Measurements from ENCODE around the gene PTGER2. TPM values are rescaled to one million over a fixed set of nuclear protein-coding genes. Genes with fewer than 3 reads are reported as not detected.

Gene PTGER2
- total RNA-seq, 3 donors from 2014 or later (not counting 1 experiment from before 2014, with no cell fraction given) = 55.3 to 67.9 (median 60.6) TPM

DNA sequence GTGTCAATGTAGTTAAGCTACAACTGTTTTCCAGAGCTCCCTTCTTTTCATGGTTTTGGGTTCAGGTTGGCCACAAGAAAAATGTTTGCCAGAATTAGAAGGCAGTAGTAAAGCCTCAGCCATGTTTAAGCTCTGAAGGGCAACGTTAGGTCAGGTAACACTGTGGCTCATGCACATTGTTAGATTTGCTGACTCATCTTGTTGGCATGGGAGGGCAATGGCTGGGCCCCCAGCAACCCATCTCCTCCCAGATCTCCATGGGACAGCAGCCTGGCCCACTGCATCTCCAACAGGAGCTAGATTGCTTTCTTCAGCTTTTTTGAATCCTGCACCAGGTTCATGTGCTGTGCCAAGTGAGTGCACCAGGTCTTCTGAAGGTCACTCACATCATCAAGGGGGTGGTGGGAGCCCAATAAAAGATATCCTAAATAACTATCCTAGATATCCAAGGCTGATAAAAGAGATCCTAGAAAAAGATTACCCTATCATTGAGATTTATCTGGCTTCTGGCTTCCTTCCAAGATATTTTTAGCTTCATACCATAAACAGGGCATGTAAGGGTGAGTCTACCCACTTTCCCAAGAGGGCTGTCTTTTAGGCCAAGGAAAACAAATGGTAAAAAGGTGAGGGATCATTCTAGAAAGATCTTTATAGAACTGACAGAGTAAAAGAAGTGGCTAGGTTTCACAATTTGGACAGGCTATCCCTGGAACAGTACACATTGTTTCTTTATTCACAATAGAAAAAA lies 28.9 kb downstream of the PTGER2 start:
- TF ChIP-seq, protein P1, sequence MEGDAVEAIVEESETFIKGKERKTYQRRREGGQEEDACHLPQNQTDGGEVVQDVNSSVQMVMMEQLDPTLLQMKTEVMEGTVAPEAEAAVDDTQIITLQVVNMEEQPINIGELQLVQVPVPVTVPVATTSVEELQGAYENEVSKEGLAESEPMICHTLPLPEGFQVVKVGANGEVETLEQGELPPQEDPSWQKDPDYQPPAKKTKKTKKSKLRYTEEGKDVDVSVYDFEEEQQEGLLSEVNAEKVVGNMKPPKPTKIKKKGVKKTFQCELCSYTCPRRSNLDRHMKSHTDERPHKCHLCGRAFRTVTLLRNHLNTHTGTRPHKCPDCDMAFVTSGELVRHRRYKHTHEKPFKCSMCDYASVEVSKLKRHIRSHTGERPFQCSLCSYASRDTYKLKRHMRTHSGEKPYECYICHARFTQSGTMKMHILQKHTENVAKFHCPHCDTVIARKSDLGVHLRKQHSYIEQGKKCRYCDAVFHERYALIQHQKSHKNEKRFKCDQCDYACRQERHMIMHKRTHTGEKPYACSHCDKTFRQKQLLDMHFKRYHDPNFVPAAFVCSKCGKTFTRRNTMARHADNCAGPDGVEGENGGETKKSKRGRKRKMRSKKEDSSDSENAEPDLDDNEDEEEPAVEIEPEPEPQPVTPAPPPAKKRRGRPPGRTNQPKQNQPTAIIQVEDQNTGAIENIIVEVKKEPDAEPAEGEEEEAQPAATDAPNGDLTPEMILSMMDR (IDR thresholded peaks at IDR 0.05) = no peak
- H3K4me1 ChIP-seq (ENCODE audit: control insufficient read depth, insufficient read depth, low read length) = no peaks in the 10 kb centered on the region
- no peak overlapping the region for H3K27ac ChIP-seq (ENCODE audit: low read length)
- peaks cover 15 to 18% of the 10 kb centered on the region in 2 donors for H3K4me1 Mint-ChIP-seq
- no peaks in the 10 kb centered on the region for H3K27me3 ChIP-seq (ENCODE audit: control insufficient read depth, insufficient read depth, low read length)
- WGBS (ENCODE audit: insufficient coverage) = 83% methylated on average over 1 of the region's 1 CpG
- no peaks in the 10 kb centered on the region for H3K36me3 Mint-ChIP-seq
- no peaks in the 10 kb centered on the region for H3K9me3 ChIP-seq (ENCODE audit: control insufficient read depth, insufficient read depth, low read length)
- intact Hi-C loops (cut with micrococcal nuclease) = no loop called here
- no peak overlapping the region for H3K4me3 ChIP-seq (ENCODE audit: low read length)
- no peak overlapping the region for H3K27ac Mint-ChIP-seq
- peaks cover 0 to 2% of the 10 kb centered on the region in 2 donors for H3K9me3 Mint-ChIP-seq
- no peak overlapping the region for H3K4me3 Mint-ChIP-seq
- no peaks in the 10 kb centered on the region for H3K36me3 ChIP-seq (ENCODE audit: control insufficient read depth, insufficient read depth, low read length)
- DNase-seq = no peak
- no peaks in the 10 kb centered on the region for H3K27me3 Mint-ChIP-seq (ENCODE audit: low read depth in 2 of 2)
- ATAC-seq = no peak

DNA sequence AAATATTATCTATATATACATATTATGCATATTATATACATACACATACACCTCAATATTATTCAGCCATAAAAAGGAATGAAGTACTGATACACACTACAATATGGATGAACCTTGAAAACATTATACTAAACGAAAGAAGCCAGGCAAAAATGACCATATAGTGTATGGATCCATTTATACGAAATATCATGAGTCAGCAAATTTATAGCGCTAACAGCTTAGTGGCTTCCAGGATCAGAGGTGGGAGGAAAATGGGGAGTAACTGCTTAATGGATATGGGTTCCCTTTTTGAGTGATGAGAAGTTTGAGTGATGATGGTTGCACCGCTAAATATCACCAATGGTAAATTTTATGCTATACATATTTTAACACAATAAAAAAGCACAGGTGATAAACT lies 32.7 kb downstream of the PTGER2 start:
- WGBS (ENCODE audit: insufficient coverage) = 76% methylated on average over 3 of the region's 4 CpGs

DNA sequence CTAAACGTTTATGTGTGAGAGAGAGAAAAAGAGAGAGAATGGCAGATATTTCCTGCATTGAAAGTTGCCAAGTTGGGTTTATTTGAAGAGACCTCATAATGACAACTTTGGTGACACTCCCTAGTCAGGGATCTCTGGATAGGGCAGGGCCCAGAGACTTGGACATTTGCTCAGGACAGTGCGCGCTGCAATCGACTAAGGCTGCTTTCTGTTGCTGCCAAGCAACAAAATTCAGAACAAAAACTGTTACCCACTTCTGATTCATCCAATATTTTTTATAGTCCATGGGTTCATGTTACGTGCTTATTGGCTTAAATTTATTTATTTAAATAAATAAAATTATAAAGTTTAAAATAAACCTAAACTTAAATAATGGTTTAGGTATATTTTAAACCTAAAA lies 34.2 kb downstream of the PTGER2 start:
- Mint-ChIP-seq H3K27ac (peak overlapping the region; percentile 23 to 95), H3K9me3 (peaks cover 0 to 2% of the 10 kb centered on the region in 2 donors), H3K27me3 (ENCODE audit: low read depth in 2 of 2) (no peaks in the 10 kb centered on the region), H3K36me3 (no peaks in the 10 kb centered on the region), H3K4me3 (no peak overlapping the region), H3K4me1 (peaks cover 51 to 60% of the 10 kb centered on the region in 2 donors)
- TF ChIP-seq, protein P1 (IDR thresholded peaks at IDR 0.05) = no peak
- no peaks in the 10 kb centered on the region for H3K36me3 ChIP-seq (ENCODE audit: control insufficient read depth, insufficient read depth, low read length)
- no peak for ATAC-seq
- 81% methylated on average over 4 of the region's 5 CpGs for WGBS (ENCODE audit: insufficient coverage)
- no peaks in the 10 kb centered on the region for H3K27me3 ChIP-seq (ENCODE audit: control insufficient read depth, insufficient read depth, low read length)
- intact Hi-C loops (cut with micrococcal nuclease) = no loop called here
- H3K4me1 ChIP-seq (ENCODE audit: control insufficient read depth, insufficient read depth, low read length) = peaks cover 25% of the 10 kb centered on the region
- no peak overlapping the region for H3K27ac ChIP-seq (ENCODE audit: low read length)
- no peak for DNase-seq
- H3K4me3 ChIP-seq (ENCODE audit: low read length) = no peak overlapping the region
- H3K9me3 ChIP-seq (ENCODE audit: control insufficient read depth, insufficient read depth, low read length) = no peaks in the 10 kb centered on the region

More for the DNA sequence above, 32.7 kb downstream of the PTGER2 start:
- H3K4me1 ChIP-seq (ENCODE audit: control insufficient read depth, insufficient read depth, low read length) = peaks cover 21% of the 10 kb centered on the region
- peak overlapping the region in 1 of 2 donors; percentile 29 for H3K27ac Mint-ChIP-seq
- TF ChIP-seq, protein P1 (IDR thresholded peaks at IDR 0.05) = no peak
- no peak overlapping the region for H3K4me3 ChIP-seq (ENCODE audit: low read length)
- H3K27me3 Mint-ChIP-seq (ENCODE audit: low read depth in 2 of 2) = no peaks in the 10 kb centered on the region
- no peaks in the 10 kb centered on the region for H3K36me3 ChIP-seq (ENCODE audit: control insufficient read depth, insufficient read depth, low read length)
- no peaks in the 10 kb centered on the region for H3K9me3 ChIP-seq (ENCODE audit: control insufficient read depth, insufficient read depth, low read length)
- no peaks in the 10 kb centered on the region for H3K36me3 Mint-ChIP-seq
- no peak overlapping the region for H3K27ac ChIP-seq (ENCODE audit: low read length)
- intact Hi-C loops (cut with micrococcal nuclease) = no loop called here
- H3K9me3 Mint-ChIP-seq = peaks cover 0 to 2% of the 10 kb centered on the region in 2 donors
- peaks cover 38 to 47% of the 10 kb centered on the region in 2 donors for H3K4me1 Mint-ChIP-seq
- no peak overlapping the region for H3K4me3 Mint-ChIP-seq
- ATAC-seq (no peak), DNase-seq (no peak)
- no peaks in the 10 kb centered on the region for H3K27me3 ChIP-seq (ENCODE audit: control insufficient read depth, insufficient read depth, low read length)

Measured in natural killer cell (primary cell).